GM21390 (cell line): ENCODE measurements around the gene CDCA5.

Source experiments
- ATAC-seq: cut with Tn5 transposase; IDR thresholded peaks from one replicate; pipeline ENCODE4 v1.9.1; 2021; ENCODE audit not compliant: unreplicated experiment

CDCA5 gene

DNA sequence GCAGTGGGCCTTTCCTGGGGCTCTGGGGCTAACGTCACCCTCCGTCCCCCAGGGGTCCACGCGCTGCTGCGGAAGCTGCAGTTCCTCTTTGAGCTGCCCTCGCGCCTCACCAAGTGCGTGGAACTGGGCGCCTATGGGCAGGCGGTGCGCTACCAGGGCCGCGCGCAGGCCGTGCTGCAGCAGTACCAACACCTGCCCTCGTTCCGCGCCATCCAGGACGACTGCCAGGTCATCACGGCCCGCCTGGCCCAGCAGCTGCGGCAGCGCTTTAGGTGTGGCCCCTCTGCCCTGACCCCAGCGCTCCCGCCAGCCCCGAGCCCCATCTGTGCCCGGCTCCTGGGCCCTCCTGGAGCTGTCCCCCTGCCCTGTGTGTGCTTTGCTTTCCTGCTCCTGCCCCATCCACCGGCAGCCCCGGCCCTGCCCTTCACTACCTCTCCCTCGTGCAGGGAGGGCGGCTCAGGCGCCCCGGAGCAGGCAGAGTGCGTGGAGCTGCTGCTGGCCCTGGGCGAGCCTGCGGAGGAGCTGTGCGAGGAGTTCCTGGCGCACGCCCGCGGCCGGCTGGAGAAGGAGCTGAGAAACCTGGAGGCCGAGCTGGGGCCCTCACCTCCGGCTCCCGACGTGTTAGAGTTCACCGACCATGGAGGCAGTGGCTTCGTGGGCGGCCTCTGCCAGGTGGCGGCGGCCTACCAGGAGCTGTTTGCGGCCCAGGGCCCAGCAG, 24.1 kb upstream of the CDCA5 start:
- no peak for ATAC-seq

DNA sequence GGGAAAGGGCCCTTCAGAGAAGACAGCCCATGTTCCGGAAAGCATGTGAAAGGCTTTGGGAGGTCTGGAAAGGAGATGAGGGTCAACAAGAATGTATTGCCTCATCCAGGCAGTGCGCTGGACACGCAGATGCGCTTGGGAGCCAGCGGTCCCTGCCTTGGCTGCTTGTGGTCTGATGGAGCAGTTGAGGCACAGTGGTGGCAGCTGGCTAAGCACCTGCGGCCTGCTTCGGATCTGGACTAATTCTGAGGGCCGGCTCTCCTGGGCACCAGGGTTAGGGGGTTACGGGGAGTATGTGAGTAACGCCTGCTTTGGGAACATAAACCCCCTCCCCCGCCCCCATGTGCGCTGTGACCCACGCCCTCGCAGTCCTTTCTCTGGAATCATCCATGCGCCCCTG, 23.2 kb upstream of the CDCA5 start:
- ATAC-seq = no peak

DNA sequence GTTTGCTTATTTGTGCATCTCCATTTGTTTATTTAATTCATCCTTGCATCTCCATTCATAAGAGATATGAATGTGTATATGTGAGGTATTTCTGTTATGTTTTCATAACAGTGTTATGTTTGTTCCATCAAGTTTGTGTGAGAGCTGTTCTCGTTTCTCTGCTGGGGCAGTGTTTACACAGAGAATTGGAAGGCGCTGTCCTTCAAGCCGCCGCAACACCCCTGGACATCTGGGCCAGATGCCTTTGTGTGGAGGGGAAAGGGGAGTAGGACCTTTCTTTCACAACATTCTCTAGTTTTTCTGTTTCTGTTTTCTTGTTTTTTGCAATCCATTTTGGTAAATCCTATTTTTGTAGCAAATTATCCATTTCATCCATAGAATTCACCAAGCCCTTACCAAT, 20.8 kb upstream of the CDCA5 start:
- ATAC-seq = no peak

DNA sequence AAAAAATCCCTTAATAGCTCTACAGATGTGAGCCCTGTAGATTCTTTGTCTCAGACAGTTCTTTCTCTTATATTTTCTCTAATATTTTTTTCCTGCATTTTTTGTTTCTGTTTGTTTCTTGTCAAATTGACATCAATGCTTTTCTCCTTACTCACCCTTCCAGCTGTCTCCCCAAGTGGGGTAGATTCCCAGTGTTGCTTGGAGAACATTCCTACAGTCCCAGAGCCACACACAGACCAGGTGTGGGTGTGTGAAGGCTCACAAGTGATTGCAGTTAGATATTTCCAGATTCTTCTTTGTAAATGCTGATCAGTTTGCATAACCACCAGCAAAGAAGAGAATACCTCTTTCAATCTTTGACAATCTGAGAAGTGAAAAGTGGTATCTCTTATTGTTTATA, 19.6 kb upstream of the CDCA5 start:
- no peak for ATAC-seq

DNA sequence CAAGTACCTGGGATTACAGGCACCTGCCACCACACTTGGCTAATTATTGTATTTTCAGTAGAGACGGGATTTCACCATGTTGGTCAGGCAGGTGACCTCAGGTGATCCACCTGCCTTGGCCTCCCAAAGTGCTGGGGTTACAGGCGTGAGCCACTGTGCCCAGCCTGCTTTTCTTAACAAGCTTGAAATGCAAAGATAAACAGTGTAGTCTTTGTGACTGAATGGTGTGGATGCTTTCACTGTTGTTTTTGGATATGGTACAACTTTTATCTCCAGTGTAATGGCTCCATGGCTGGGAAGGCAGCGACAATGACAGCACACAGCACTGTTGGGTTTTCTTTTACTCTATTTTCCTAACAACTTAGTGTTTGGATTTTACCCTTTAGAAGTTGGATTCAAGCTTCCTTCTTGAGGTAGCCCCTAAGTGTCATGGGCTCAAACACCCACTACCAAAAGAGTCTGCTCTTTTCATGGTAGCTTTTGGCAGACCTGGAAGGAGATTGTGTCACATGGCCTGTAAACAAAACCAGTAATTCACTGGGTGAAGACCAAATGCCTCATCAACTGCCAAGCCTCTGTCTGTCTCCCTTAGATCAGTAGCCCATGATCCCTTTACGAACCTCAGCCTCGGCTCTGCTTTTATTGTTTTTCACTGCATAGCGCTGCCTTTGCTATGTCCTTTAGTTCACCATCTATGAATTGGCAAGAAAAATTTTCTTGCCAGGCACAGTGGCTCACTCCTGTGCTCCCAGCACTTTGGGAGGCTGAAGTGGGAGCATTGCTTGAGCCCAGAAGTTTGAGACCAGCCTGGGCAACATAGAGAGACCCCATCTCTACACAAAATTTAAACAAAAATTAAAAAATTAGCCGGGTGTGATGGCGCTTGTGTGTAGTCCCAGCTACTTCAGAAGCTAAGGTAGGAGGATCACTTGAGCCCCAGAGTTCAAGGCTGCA, 18.6 kb upstream of the CDCA5 start:
- ATAC-seq = no peak

DNA sequence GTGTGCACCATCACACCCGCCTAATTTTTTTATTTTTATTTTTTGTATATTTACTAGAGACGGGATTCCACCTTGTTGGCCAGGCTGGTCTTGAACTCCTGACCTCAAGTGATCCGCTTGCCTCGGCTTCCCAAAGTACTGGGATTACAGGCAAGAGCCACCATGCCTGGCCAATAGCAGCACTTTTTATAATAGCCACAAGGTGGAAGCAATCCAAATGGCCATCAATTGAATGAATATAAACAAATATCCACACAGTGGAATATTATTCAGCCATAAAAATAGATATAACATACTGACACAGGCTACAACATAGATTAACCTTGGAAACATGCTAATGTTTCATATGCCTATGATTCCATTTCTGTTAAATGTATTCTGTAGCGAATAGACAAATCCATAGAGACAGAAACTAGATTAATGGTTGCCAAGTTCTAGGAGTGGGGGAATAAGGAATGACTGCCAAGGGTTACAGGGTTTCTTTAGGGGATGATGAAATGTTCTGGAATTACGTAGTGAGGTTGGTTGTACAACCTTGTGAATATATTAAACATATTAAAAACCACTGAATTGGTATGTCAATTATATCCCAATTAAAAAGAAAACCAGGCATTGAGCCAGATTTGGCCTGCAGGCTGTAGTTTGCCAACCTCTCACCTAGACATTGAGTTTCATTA, 17.0 kb upstream of the CDCA5 start:
- ATAC-seq = no peak

DNA sequence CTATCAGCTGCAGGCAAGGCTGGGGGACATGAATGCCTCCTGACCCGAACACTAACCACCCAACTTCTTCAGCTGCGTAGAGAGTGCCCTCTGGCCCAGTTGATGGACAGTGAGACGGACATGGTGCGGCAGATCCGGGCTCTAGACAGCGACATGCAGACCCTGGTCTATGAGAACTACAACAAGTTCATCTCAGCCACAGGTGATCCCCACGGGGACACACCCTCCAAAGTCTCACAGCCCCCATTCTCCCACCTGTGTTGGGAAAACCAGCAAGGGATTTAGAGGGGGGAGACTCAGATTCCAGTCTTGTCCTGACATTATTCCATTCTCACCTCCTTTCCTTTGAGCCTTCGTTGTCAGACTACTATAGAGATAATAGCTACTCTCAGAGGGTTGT, 13.1 kb upstream of the CDCA5 start:
- no peak for ATAC-seq

DNA sequence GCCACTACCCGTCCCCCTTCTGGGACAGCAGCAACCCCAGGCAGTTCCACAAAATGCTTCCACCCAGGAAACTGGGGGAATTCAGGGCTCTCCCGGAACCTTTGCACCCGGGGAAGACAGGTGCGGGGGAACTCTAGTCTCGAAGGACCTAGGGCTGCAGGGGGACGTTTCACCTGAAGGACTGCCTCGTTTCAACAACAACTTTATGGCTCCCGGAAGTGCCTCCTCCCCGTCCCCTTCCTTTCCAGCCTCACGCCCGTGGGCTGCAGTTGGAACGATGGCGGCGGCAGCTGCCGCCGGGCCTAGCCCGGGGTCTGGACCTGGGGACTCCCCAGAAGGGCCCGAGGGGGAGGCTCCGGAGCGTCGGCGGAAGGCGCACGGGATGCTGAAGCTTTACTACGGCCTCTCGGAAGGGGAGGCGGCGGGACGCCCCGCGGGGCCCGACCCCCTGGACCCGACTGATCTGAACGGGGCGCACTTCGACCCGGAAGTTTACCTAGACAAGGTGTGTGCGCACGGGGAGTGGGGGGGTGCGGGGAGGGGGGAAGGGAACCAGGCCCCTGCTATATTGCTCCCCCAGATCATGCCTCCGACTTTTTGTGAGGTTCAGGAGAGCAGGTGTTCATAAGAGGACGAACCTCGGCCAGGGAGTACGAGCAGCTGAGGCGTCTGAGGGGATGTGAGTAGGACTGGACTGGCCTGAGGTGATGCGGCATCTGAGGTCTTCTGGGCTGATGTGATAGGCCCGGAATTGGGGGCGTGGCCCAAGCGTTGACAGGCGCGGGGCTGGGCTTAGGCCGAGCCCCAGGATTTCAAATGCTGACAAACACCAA, 12.3 kb upstream of the CDCA5 start, which contains the start of gene VPS51:
Gene VPS51 (plus strand): TSS at position 241 of the 833 bp plus-strand sequence. CDS start 37 bp downstream, at position 278.
- peak; percentile 68 for ATAC-seq

DNA sequence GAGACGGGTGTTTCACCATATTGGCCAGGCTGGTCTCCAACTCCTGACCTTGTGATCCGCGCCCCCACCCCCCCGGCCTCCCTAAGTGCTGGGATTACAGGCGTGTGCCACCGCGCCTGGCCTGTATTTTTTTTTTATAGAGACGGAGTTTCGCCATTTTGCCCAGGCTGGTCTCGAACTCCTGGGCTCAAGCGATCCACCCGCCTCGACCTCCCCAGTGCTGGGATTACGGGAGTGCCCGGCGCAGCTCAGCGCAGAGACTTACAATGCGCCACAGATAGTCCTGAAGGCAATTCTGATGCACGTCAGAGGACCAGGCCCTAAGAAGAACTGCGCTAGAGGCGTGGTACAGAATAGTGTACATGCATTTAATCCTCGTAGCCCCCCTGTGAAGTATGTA, 11.6 kb upstream of the CDCA5 start:
- ATAC-seq = no peak

DNA sequence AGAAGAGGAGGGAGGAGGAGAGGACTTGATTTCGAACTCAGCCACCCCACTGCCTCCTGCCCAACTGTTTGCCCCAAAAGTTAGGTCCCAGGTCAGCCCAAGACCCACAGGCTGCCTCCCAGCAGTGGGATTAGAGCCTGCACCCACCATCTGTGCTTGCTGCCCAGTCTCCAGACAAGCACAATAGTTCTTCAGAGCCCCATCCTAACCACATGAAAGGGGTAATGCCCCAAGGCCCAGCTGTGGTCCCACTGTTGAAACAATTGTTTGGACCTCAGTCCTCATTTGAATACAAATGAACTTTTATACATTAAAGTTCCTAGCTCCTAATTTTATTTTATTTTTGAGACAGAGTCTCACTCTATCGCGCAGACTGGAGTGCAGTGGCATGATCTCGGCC, 6.8 kb upstream of the CDCA5 start:
- ATAC-seq = no peak

DNA sequence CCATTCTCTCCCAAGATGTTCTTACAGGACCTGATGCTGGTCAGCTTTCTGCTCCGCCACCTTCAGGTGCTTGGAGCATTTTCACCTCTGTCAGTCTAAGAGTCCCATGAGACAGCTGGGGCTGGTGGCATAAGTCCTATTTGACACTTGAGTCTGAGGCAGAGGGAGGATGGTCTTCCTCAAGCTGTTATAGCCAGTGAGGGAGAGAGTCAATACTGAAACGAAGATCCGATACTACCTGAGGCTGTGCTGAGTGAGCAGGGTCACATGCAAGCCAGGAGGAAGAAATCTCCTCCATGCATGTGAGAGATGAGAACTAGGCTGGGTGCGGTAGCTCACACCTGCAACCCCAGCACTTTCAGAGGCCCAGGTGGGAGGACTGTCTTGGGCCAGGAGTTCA, 5.8 kb upstream of the CDCA5 start:
- ATAC-seq = no peak

DNA sequence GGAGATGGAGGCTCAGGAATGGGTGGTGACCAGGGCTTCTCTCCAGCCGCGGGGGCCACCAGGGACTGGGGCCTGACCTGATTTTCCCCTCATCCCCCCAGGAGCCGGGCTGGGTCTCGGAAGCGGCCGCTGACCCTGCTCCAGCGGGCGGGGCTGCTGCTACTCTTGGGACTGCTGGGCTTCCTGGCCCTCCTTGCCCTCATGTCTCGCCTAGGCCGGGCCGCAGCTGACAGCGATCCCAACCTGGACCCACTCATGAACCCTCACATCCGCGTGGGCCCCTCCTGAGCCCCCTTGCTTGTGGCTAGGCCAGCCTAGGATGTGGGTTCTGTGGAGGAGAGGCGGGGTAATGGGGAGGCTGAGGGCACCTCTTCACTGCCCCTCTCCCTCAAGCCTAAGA, 4.0 kb upstream of the CDCA5 start:
- ATAC-seq = no peak

DNA sequence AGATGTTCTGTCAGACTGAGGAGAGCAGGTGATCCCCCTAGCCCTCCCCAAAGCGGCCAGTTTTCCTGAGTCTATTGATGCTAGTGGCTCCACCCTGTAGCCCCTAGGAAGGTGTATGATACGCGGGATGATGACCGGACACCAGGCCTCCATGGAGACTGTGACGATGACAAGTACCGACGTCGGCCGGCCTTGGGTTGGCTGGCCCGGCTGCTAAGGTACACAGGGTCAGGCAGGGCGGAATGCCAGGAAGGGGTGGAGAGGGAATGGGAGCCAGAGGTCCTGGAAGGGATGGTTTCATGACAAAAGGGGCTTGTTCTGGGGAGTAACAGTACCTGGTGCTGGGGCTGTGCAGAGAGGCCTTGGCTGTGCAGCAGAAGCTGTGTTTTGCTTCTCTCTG, 3.4 kb upstream of the CDCA5 start:
- ATAC-seq = no peak

DNA sequence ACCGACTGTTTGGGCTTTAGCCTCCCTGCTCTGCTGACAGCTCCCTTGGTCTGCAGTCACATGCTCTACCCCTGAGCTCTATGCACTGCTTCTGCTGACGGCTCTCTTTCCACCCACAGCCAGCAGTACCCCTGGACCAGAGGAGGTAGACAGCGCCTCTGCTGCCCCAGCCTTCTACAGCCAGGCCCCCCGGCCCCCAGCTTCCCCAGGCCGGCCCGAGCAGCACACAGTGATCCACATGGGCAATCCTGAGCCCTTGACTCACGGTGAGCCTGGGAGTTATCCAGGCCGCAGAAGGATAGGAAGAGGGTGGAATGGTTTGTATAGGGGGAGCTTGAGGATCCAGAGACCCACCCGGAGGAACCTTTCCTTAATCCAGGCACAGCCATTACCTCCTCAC, 3.0 kb upstream of the CDCA5 start:
- ATAC-seq = no peak

DNA sequence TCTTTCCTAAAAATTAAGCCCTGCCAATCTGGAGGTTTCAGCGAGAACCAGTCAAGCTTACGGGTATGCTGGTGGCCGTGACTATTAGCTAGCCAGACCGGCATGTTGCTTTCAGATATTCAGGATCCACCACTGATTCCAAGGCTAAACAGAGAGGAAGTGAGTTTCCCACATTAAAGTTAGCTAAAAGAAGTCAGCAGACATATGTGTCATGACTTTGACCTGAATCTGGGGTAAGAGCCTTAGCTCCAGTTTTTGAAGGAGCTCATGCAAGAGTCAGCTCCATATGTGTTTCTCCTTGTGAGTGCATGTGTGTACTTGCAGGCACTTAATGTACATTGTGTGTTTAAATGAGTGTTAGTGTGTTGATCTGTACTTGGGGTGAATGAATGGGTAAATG, 1.6 kb upstream of the CDCA5 start:
- no peak for ATAC-seq

DNA sequence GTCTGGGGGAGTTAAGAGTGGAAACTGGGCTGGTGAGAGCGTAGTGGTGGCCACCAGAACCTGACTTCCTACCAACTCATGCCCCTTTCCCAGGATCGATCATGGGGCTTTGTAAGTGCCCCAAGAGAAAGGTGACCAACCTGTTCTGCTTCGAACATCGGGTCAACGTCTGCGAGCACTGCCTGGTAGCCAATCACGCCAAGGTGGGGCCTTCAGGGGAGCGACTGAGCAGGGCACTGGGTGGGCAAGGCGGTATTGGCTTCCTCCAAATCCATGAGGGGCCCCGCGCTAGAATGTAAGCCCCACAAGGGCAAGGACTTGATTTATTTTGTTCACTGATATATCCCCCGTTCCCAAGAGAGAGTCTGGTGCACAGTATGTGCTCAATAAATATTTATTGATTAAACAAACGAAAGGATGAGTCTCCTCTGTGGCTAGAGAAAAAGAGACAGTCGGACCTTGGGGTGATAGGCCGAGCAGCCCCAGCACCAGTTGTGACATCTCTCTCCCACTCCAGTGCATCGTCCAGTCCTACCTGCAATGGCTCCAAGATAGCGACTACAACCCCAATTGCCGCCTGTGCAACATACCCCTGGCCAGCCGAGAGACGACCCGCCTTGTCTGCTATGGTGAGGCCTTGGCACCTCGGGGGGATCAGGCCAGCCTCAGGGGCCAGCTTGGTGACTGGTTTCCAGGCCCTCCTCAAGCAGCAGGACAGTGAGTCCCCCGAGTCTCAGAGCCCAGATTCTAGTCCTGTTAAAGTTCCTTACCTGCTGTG, 947 bp upstream of the CDCA5 start:
- no peak for ATAC-seq

DNA sequence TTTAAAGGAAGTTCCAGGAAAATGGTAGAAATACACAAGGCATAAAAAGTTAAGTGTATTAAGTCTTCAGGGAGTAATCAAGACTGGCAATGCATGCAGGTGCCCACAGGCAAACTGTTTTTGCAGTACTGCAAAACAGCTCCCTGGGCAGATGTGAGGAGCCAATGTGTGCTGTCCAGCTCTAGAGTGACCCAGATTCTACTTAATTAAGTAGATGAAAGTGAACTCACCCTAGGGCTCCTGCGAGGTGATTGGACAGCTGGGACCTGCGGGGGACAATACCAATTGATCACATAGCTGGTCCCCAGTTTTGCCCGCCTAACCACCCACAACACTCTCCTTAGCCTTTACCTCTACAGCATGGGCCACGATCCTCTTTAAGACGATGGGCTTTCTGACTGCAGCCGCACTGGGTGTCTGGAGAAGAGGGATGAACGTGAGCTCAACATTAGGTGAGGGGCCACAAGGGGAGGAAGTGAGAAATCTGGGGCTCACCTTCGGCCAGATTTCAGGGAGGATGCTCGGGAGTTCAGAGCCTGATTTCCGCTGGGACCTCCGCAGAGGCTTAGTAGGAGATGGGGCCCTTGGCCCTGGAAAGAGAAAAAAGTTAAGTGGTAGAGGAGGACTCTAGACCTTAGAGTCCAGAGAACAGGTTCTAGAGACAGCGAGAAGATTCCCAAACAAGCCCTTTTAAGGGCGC, 556 bp downstream of the CDCA5 start:
- ATAC-seq = no peak

DNA sequence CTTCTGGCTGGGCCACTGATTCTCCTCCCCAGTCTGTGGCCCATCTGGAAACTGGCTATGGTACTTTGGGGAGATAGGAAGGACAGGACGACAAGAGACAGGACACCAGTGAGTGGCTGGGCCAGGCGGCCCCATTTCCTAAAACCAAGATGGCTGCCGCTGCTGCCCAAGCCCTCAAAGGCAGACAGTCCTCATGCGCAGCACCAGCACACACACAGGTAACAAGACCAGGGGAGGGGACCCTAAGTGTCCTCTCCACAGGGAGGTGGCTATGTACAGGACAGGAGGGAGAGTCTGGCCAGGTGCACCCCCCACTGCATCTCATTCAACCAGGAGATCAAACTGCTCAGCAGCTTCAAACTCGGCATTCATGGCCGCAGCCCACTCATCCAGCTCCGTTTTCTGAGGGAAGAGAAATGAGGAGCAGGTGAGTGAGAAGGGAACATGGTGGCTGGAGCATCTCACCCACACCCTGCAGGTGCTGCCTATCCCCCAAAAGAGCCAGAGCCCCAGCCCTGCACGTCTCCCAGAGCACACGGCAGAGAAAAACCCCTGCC, 5.0 kb downstream of the CDCA5 start:
- no peak for ATAC-seq

DNA sequence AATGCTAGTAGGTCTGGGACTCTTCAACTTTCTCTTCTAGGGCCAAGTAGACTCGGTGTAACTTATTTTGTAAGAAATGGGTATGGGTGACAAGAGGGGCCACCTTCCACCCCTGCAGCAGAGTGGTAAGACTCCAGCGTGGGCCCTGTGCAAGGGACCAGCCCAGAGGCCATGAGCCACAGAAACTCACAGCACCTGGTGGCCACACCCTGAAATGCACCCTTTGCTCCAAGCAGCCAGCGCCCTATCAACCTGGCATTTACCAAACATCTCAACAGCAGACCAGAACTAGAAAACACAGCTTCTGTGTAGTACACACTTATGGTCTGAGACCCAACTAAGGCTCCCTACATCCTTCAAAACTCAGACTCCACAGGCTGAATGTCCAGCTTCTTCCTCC, 5.7 kb downstream of the CDCA5 start:
- ATAC-seq = no peak
